Measurements from ENCODE around the gene EID3.

Gene EID3

DNA sequence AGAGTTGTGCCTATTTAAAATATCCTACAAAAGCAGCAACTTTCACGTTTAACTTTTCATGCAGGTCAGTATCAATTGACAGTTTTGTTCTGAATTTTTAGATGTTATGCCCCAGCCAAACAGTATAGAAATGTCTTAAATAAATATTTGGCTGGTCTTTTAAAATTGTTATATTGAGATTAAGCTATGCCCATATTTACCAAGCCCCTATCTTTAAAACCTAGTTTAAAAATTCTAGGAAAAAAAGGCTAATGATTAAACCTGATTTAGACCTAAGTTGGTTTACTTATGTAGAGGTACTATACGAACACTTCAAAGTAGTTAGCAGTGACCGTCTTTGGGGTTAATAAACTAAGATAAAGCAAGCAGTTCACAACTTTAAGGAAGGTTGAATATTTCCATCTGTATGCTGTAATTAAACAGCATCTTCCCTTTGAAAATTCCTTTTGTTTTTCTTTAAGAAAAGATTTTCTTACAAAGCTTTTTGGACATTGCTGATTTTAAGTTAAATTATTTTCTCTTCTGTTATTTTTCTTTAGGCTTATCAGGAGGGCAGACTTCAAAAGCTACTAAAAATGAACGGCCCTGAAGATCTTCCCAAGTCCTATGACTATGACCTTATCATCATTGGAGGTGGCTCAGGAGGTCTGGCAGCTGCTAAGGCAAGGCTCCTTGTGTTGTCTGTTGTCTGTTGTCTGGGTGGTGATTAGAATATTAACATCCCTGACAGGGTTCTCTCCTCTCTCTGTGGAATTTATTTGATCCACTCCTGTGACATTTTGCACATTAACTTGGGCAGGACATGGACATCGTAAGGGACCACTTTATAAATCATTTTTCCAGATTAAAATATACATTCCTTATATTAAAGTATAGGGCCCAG, 7.5 kb downstream of the EID3 start:
- TF ChIP-seq ARNT (IDR thresholded peaks at IDR 0.05) = no peak
- TF ChIP-seq CTBP1 (IDR thresholded peaks at IDR 0.05; ENCODE audit: borderline replicate concordance) = no peak
- TF ChIP-seq FOXM1 (IDR thresholded peaks at IDR 0.05; ENCODE audit: borderline replicate concordance) = no peak
- TF ChIP-seq SUZ12 (IDR thresholded peaks at IDR 0.05) = no peak
- TF ChIP-seq, protein P1, sequence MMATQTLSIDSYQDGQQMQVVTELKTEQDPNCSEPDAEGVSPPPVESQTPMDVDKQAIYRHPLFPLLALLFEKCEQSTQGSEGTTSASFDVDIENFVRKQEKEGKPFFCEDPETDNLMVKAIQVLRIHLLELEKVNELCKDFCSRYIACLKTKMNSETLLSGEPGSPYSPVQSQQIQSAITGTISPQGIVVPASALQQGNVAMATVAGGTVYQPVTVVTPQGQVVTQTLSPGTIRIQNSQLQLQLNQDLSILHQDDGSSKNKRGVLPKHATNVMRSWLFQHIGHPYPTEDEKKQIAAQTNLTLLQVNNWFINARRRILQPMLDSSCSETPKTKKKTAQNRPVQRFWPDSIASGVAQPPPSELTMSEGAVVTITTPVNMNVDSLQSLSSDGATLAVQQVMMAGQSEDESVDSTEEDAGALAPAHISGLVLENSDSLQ (IDR thresholded peaks at IDR 0.05) = no peak
- no peak for TF ChIP-seq FOXK2 (IDR thresholded peaks at IDR 0.05)
- TF ChIP-seq LEF1 (IDR thresholded peaks at IDR 0.05; ENCODE audit: borderline replicate concordance) = no peak
- TF ChIP-seq FOXA1 (IDR thresholded peaks at IDR 0.05) = no peak
- TF ChIP-seq L3MBTL2 (conservative IDR thresholded peaks at IDR 0.05) = no peak
- TF ChIP-seq SP1 (IDR thresholded peaks at IDR 0.05) = no peak
- POLR2A ChIA-PET = no interaction called here
- DNase-seq (ENCODE audit: extremely low spot score) = no peak
- CTCF ChIA-PET = no interaction called here

DNA sequence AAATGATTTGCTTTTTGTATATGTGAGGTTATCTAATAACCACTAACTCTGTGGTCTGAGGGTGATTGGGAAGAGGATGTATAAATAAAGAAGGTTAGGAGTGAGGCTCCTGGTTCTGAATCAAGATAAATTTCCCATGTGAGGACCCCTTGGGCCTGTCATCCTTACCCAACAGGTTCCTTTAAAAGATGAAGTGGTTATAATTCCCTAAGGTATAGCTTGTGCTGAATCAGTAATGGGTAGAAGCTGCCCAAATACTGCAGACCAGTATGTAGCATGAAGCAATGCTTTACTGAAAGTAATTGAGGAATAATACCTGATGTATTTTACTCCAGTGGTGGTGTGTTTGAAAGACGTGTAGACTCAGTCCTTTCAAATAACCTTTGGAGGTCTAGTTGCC, 8.7 kb downstream of the EID3 start:
- POLR2A ChIA-PET = no interaction called here
- DNase-seq (ENCODE audit: extremely low spot score) = no peak
- no peak for TF ChIP-seq LEF1 (IDR thresholded peaks at IDR 0.05; ENCODE audit: borderline replicate concordance)
- no peak for TF ChIP-seq NFRKB (IDR thresholded peaks at IDR 0.05)
- TF ChIP-seq L3MBTL2 (conservative IDR thresholded peaks at IDR 0.05) = no peak
- no peak for TF ChIP-seq ELF4 (IDR thresholded peaks at IDR 0.05)
- TF ChIP-seq HDGF (IDR thresholded peaks at IDR 0.05; ENCODE audit: borderline replicate concordance) = no peak
- TF ChIP-seq, protein P1 (IDR thresholded peaks at IDR 0.05) = no peak
- no peak for TF ChIP-seq CTBP1 (IDR thresholded peaks at IDR 0.05; ENCODE audit: borderline replicate concordance)
- no peak for TF ChIP-seq ARNT (IDR thresholded peaks at IDR 0.05)
- TF ChIP-seq TARDBP (IDR thresholded peaks at IDR 0.05) = no peak
- TF ChIP-seq SUZ12 (IDR thresholded peaks at IDR 0.05) = no peak
- no peak for TF ChIP-seq FOXA1 (IDR thresholded peaks at IDR 0.05)
- no peak for TF ChIP-seq FOXK2 (IDR thresholded peaks at IDR 0.05)
- no peak for TF ChIP-seq SP1 (IDR thresholded peaks at IDR 0.05)
- TF ChIP-seq BHLHE40 (IDR thresholded peaks at IDR 0.05; ENCODE audit: borderline replicate concordance) = no peak
- CTCF ChIA-PET = no interaction called here

DNA sequence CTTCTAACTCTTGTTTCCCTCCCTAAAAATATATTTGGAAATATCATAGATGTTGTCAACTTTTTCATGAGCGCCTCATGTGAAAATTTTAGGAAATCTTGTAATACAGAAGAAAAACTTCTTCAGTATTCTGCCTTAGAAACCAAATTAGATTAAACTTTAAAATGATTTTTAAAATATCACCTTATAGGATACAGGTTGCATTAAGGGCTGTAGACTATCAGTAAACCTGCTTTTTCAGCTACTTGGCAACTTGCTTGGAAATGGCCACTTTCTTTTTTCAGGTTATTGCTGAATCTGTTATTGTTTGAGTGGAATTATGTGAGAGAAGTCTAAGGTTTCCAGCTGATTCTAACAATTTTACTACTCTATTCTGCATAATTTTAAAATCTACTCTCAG, 9.1 kb downstream of the EID3 start:
- CTCF ChIA-PET = no interaction called here
- POLR2A ChIA-PET = no interaction called here
- DNase-seq (ENCODE audit: extremely low spot score) = no peak
- TF ChIP-seq TARDBP (IDR thresholded peaks at IDR 0.05) (no peak), ELF4 (IDR thresholded peaks at IDR 0.05) (no peak), NFRKB (IDR thresholded peaks at IDR 0.05) (no peak), SP1 (IDR thresholded peaks at IDR 0.05) (no peak), BHLHE40 (IDR thresholded peaks at IDR 0.05; ENCODE audit: borderline replicate concordance) (no peak)

DNA sequence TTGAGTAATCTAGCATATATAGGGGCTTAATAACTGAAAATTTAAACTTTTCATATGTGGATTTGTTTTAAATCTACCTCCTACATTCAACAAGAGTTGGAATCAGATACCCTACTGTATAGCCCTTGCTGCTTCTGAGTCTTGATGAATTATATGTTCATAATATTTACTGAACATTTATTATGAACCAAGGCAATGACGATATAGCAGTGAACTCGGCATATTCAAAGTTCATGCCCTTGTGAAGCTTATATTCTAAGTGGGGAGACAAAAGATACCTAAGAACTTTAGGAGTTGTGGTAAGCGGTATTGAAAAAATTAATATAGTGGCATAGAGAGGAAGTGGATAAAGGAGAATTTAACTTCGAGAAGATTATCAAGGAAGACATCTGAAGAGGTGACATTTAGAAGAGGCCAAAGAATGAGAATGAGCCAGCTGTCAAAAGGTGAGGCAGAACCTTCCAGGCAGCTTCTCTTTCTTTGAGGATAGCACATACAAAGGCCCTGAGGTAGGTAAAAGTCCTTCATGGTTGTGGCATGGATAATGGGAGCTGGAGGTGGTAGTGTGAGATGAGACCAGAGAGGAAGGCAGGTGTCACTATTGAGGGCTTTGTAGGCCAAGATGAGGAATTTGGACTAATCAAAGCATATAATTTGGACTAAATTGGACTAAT, 10.2 kb downstream of the EID3 start:
- DNase-seq (ENCODE audit: extremely low spot score) = no peak
- TF ChIP-seq L3MBTL2 (conservative IDR thresholded peaks at IDR 0.05) = no peak
- TF ChIP-seq FOXK2 (IDR thresholded peaks at IDR 0.05) = no peak
- no peak for TF ChIP-seq FOXA1 (IDR thresholded peaks at IDR 0.05)
- no peak for TF ChIP-seq CTBP1 (IDR thresholded peaks at IDR 0.05; ENCODE audit: borderline replicate concordance)
- no peak for TF ChIP-seq SUZ12 (IDR thresholded peaks at IDR 0.05)
- no peak for TF ChIP-seq BHLHE40 (IDR thresholded peaks at IDR 0.05; ENCODE audit: borderline replicate concordance)
- TF ChIP-seq SP1 (IDR thresholded peaks at IDR 0.05) = no peak
- no peak for TF ChIP-seq ZNF384 (IDR thresholded peaks at IDR 0.05)
- TF ChIP-seq, protein P1 (IDR thresholded peaks at IDR 0.05) = no peak
- no peak for TF ChIP-seq ELF4 (IDR thresholded peaks at IDR 0.05)
- no peak for TF ChIP-seq HDGF (IDR thresholded peaks at IDR 0.05; ENCODE audit: borderline replicate concordance)
- TF ChIP-seq FOXM1 (IDR thresholded peaks at IDR 0.05; ENCODE audit: borderline replicate concordance) = no peak
- no peak for TF ChIP-seq NFRKB (IDR thresholded peaks at IDR 0.05)
- CTCF ChIA-PET = no interaction called here
- POLR2A ChIA-PET = no interaction called here

DNA sequence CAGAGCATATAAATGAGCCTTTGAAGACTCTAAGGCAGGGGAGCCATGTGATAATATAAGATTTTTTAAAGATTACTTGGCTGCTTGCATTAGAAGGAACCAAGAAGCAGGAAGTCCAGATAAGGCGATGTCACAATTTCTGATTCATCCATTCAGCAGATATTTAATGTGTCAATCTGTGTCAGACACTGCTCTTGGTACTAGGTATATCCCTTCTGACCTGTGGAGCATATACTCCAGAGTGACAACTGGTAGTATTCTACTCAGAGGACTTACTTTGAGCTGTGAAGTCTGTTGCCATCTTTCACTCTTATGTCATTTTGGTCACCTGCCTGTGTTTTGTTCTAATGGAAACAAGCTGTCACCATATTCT, 10.7 kb downstream of the EID3 start:
- no peak for DNase-seq (ENCODE audit: extremely low spot score)
- TF ChIP-seq ZNF384 (IDR thresholded peaks at IDR 0.05) (no peak), ELF4 (IDR thresholded peaks at IDR 0.05) (no peak), FOXA1 (IDR thresholded peaks at IDR 0.05) (no peak), SP1 (IDR thresholded peaks at IDR 0.05) (no peak), SUZ12 (IDR thresholded peaks at IDR 0.05) (no peak), FOXM1 (IDR thresholded peaks at IDR 0.05; ENCODE audit: borderline replicate concordance) (no peak)
- ChIA-PET POLR2A (no interaction called here), CTCF (no interaction called here)
